ENCODE results near the gene KIAA0753.

DNA sequence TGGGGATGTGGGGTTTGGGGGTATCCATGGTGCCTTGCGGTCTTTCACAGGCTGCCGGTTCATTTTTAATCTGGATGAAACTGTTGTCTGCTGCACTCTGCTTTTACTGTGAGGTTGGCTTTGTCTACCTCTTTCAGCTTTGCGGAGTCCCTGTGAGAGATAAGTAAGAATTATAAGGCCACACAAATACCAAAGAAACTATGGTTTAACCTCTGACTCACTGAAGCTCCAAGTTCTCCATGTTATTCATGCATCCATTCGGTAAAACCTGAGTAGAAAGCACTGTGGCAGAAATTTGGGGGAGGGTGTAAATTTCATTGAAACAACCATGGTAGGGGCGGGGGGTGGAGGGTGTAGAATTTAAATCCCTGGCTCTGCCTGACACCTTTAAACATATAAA lies 30.5 kb downstream of the KIAA0753 start:
- no peak for TF ChIP-seq EZH2 (IDR thresholded peaks at IDR 0.05; ENCODE audit: insufficient read depth, poor library complexity, severe bottlenecking)
- no peak for TF ChIP-seq EZH2phosphoT487 (IDR thresholded peaks at IDR 0.05; ENCODE audit: insufficient read depth, low read depth)
